Hepatic stellate cell (primary cell): ENCODE measurements around the gene RGL2.
"Not testable (repeated sequence)": the region's sequence is repeated elsewhere in the genome, so short reads cannot be mapped to it uniquely, and the experiment has no call there.

Source experiments
- DNase-seq: peaks from one replicate; pipeline ENCODE4 v3.0.0; 2011; ENCODE audit warnings: low spot score

RGL2 gene

GRCh38 chr6:33294086-33294823 is 4.5 kb downstream of the RGL2 start:
- DNase-seq, result no peak

DNA sequence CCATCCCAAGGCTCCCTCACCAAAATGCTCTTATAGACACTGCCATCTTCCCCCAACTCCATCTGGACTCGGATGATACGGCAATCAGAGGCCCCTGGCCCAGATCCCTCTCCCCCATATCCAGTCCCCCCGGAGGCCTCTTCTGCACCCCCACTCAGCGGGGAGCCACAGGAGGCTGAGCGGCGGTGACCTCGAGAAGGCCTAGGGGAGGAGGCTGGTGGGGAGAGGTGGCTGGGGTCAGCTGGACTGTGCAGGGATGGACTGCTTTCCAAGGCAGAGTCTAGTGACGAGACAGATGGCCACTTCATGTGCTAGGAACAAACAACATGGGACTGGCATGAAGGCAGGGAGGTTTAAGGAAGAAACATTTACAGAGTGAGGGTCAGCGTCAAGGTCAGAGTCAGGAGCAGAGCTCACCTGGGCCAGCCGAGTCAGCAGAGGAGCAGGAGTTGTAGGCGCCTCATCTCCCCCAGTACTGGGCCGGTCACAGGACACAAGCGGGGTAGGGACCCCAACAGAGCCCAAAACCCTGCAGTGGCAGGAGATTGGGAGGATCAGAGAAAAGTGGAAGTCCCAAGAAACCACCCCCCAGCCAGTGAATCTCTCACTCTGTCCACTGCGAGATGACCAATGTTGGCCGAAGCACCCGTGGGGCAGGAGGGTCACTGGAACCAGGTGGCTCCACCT is 5.6 kb downstream of the RGL2 start:
- no peak for DNase-seq

DNA sequence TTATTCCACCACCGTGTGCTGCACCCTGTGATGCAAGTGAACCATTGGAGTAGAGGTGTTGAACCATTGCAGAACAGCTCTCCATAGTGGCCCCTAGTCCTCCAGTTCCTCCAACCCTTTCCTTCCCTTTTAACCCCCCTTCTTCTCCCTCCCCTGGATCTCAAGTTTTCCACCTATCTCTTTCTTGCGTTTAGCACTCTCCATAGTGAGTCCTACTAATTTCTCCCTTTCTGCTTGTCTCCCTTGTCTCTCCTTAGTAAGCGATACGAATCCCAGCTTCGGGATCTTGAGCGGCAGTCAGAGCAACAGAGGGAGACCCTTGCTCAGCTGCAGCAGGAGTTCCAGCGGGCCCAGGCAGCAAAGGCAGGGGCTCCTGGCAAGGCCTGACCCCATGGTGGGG is 8.3 kb downstream of the RGL2 start:
- no peak for DNase-seq

GRCh38 chr6:33289784-33290315 is 8.9 kb downstream of the RGL2 start:
- peak; percentile 49 for DNase-seq

- DNase-seq, result peak; percentile 98
Measured at GRCh38 chr6:33288921-33289783, 9.6 kb downstream of the RGL2 start, which contains the start of the genes PFDN6 and WDR46. Gene PFDN6, plus strand, starts transcription at chr6:33289601. Its CDS starts 256 bp downstream, at chr6:33289857. Gene WDR46, minus strand, starts transcription at chr6:33289239. Its CDS starts 69 bp downstream, at chr6:33289170.

DNA sequence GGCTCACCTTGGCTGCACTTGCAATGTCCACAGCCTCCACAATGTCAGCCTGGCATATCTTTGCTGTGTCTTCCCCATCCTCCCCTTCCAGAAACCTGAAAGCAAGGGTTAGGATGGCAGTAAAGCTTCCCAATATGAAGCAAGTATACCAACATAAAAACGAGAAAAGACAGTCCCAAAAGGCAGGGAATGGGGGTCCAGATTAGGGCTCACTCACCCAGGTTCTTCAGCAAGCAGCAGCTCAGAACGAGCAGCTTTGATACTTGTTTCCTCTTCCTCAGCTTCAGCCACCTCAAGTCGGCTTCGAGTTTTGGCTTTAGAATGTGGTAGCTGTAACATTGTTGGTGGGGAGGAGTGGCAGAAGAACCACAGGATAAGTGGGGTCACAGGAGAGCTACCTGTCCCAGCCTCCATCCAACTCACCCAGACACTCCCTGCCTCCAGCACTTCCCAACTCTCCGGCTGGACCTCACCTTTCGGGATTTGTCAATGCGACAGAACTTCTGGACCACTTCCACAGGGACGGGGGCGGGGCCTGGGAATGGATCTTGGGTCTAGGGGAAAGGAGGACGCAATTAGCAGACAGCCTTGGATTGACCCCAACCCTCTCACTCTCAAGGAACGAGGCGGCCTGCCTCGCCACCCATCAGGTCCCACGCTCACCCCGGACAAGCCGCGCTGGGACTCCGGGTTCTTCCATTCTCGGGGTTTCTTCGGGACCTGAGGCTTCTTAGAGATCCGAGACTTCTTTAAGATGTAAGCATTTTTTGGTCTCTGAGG is 10.4 kb downstream of the RGL2 start:
- no peak for DNase-seq

DNA sequence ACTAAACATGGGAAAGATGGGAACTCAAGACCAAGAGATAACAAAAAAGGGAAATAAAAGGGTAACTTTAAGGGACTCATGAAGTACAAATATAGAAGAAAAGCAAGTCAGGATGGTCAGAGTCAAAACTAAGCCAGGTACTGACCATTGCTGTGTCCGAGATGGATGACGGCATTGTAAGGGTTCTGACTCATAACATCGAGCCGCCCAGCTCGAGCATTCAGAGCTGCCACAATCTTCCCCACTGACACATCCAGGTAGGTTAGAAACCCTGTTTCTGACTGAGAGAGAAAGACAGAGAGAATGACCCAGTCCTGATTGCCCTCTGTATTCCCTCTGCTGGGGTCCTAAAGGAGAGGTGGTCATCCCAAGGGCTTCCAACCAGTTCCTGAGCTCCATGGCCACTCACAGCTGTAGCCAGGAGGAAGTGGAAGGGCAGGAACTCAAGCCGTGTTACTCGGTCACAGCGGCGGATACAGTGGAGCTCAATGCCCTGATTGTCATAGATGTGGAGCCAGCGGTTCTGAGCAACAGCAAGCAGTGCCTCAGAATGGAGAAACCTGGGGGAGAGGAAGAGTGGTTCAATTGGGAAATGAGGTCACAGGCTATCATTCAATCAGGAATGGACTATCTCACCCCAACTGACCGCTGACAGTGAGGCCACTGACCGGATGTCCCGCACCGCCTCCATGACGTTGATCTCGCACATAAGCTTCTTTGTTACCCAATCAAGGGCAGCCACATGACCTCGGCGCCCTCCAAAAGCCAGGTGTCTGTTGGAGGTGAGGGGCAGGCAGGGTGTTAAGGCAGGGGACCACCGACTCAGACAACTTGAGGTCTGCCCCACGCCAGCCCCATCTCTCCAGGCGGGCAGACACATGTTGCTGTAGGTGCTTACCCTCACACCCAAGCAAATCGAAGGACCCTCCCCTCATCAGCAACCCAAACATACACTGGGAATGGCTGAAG is 11.5 kb downstream of the RGL2 start:
- DNase-seq, result no peak

- DNase-seq, result not testable (repeated sequence)
Measured at GRCh38 chr6:33285214-33285613, 13.5 kb downstream of the RGL2 start.

GRCh38 chr6:33280539-33280938 is 18.2 kb downstream of the RGL2 start:
- DNase-seq, result no peak

- DNase-seq, result peak; percentile 78
Measured at GRCh38 chr6:33279971-33280511, 18.7 kb downstream of the RGL2 start.

DNA sequence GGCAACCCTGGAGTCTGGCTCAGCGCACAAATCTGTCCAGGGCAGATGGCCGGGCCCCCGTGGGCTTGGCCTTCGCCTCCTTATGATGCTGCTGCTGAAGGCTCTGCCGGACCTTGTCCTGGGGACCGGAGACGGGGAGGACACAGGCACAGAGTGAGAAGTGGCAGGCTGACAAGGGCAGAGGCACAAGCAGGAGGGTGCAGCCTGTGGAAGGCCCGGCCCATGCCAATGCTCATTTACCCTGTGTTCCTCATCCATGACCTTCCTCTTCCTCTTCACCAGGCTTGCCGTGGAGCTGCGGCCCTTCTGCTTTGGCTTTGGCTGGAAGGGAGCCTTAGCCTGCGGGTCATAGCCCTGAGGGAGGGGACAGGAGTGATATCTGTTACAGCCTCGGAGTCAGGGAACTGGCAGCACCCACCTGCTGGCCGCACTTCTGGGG is 19.5 kb downstream of the RGL2 start:
- no peak for DNase-seq

GRCh38 chr6:33278810-33279209 is 19.9 kb downstream of the RGL2 start:
- no peak for DNase-seq

GRCh38 chr6:33278392-33278741 is 20.4 kb downstream of the RGL2 start:
- no peak for DNase-seq

GRCh38 chr6:33277663-33278391 is 20.9 kb downstream of the RGL2 start:
- DNase-seq, result no peak

DNA sequence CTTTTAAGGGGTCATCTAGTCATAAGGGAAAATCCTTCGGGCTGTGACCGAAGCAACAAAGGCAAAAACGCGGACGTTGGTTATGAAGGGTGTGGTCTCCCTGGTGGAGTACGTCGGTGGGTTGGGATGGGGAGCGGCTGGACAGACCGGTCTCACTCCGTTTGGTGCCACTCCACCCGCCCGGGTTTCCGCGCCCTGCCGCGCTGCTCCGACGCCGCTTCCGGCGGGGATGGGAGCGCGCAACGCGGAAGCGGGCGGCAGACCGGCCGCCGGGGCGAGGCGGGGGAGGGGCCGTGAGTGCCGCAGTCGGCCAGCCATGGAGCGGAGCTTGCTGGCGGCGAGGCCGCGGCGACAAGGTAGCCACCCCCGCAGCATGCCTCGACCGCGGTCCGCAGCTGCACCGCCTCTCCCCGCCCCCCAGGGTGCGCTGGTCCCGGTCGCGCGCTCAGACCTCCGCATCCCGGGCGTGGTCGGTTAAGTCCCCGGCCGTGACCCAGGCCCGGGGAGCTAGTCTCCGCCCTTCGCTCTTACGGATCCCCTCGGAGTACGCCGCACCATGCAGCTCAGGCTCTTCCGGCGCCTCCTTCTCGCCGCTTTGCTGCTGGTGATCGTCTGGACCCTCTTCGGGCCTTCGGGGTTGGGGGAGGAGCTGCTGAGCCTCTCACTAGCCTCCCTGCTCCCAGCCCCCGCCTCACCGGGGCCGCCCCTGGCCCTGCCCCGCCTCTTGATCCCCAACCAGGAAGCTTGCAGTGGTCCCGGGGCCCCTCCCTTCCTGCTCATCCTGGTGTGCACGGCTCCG is 21.7 kb downstream of the RGL2 start, which contains the start of gene B3GALT4:
TSS of gene B3GALT4 (plus strand) at position 260 of the 799 bp plus-strand sequence. CDS start at position 557, 297 bp downstream.
- DNase-seq, result peak; percentile 70

DNA sequence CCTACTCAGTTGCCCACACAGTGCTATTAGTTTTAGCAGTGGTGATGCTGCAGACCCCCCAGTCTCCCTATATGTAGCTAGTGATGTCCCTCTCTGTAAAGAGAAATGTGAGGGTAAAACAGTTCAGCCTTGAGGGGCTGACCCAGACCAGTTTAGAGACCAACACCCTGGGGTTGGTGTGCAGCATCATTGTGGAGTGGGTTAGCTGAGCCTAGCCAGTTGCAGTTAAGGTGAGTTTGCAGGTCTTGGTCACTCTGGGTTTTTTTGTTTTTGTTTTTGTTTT is 22.2 kb downstream of the RGL2 start:
- DNase-seq, result no peak

GRCh38 chr6:33275795-33276580 is 22.8 kb downstream of the RGL2 start:
- DNase-seq, result not testable (repeated sequence)
